Measurements from ENCODE around the gene ARSB.

Gene ARSB

DNA sequence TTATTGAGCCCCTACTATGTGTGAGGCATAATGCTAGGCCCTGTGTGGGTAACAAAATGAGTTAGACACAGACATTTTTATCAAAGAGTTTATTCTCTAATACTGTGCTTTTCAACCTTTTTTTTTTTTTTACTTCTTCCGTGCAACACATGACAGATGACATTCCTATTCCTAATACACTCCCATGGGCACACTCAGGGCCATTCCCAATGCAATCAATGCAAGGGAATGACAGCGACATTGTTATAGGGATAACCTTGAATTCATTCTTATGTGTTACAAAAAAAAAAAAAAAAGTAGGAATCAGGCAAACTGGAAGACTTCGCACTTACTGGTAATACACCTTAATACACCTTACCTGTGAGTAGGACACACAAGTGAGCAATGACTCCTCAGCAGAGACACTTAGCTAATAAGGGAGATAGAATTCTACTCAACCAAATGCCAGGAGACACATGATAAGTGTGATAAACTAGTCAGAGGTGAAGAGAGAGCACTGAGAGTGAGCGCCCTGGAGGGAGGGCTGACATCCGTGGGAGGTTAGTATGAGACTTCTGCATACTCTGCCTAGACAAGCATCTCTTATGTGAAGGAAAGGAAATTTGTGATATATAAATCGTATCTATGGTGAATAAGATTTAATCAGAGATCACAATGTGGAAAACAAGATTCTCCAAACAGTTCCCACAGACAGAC, 21.0 kb upstream of the ARSB start:
- TF ChIP-seq, protein P1, sequence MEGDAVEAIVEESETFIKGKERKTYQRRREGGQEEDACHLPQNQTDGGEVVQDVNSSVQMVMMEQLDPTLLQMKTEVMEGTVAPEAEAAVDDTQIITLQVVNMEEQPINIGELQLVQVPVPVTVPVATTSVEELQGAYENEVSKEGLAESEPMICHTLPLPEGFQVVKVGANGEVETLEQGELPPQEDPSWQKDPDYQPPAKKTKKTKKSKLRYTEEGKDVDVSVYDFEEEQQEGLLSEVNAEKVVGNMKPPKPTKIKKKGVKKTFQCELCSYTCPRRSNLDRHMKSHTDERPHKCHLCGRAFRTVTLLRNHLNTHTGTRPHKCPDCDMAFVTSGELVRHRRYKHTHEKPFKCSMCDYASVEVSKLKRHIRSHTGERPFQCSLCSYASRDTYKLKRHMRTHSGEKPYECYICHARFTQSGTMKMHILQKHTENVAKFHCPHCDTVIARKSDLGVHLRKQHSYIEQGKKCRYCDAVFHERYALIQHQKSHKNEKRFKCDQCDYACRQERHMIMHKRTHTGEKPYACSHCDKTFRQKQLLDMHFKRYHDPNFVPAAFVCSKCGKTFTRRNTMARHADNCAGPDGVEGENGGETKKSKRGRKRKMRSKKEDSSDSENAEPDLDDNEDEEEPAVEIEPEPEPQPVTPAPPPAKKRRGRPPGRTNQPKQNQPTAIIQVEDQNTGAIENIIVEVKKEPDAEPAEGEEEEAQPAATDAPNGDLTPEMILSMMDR (conservative IDR thresholded peaks at IDR 0.05; ENCODE audit: low read depth, low read length), result no peak
- H3K79me2 ChIP-seq (ENCODE audit: insufficient read depth, low read depth), result no peaks in the 10 kb centered on the region

DNA sequence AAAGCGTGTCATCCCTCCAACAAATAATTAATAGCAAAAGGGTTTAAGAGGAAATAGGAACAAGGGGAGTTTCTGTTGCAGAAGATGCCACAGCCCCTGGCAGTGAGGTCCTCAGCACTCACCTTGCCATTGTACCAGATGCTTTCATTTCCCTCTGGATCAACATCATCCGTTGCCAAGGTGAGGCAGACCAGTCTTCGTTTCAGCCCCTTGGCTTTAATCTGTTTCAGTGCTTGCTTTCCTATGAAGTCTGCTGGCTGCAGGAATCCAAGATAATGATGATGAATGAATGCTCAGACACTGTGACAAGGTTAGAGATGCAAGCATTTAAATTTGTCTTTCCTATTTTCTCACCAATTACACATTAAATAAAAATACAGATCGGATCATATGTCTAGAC, 20.0 kb upstream of the ARSB start:
- no peaks in the 10 kb centered on the region for H3K27me3 ChIP-seq (ENCODE audit: insufficient read depth, low read depth)
- H4K20me1 ChIP-seq (ENCODE audit: insufficient read depth), result no peaks in the 10 kb centered on the region
- no peak overlapping the region for H3K4me2 ChIP-seq
- no peak overlapping the region for H3K27ac ChIP-seq
- TF ChIP-seq, protein P1 (conservative IDR thresholded peaks at IDR 0.05; ENCODE audit: low read depth, low read length), result no peak
- H3K4me1 ChIP-seq (ENCODE audit: low read depth, poor library complexity, severe bottlenecking), result no peaks in the 10 kb centered on the region
- no peaks in the 10 kb centered on the region for H3K79me2 ChIP-seq (ENCODE audit: insufficient read depth, low read depth)
- no peak overlapping the region for H3K9ac ChIP-seq
- no peaks in the 10 kb centered on the region for H3K36me3 ChIP-seq (ENCODE audit: insufficient read depth)
- no peak overlapping the region for H2AFZ ChIP-seq (ENCODE audit: low read depth)
- no peak overlapping the region for H3K4me3 ChIP-seq (IDR thresholded peaks at IDR 0.05; ENCODE audit: insufficient read depth, low read depth, low read length)

More for the DNA sequence above, 21.0 kb upstream of the ARSB start:
- Histone ChIP-seq H3K36me3 (ENCODE audit: insufficient read depth) (no peaks in the 10 kb centered on the region), H3K9ac (no peak overlapping the region), H3K4me1 (ENCODE audit: low read depth, poor library complexity, severe bottlenecking) (no peaks in the 10 kb centered on the region), H3K4me3 (IDR thresholded peaks at IDR 0.05; ENCODE audit: insufficient read depth, low read depth, low read length) (no peak overlapping the region), H4K20me1 (ENCODE audit: insufficient read depth) (no peaks in the 10 kb centered on the region), H3K27ac (no peak overlapping the region), H3K4me2 (no peak overlapping the region), H2AFZ (ENCODE audit: low read depth) (no peak overlapping the region), H3K27me3 (ENCODE audit: insufficient read depth, low read depth) (no peaks in the 10 kb centered on the region)

DNA sequence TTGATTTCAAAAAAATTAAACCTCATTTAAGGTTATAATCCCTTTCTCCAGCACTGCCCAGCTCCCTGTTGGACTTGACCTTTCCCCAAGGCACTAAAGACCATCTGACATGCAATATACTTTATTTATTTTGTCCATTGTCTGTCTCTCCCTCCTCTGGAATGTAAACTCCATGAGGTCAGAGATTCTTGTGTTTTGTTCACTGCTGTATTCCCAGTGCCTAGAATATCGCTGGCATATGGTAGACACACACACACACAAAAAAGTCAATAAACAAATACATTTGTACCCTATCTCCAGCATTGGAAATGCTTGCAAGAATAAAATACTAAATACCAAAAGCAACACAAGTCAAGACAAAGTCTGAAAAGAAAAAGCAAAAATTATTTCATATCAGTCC, 17.3 kb upstream of the ARSB start:
- H2AFZ ChIP-seq (ENCODE audit: low read depth), result no peak overlapping the region
- H3K27ac ChIP-seq, result no peak overlapping the region
- no peak overlapping the region for H3K4me3 ChIP-seq (IDR thresholded peaks at IDR 0.05; ENCODE audit: insufficient read depth, low read depth, low read length)
- no peaks in the 10 kb centered on the region for H4K20me1 ChIP-seq (ENCODE audit: insufficient read depth)
- no peaks in the 10 kb centered on the region for H3K79me2 ChIP-seq (ENCODE audit: insufficient read depth, low read depth)
- TF ChIP-seq, protein P1 (conservative IDR thresholded peaks at IDR 0.05; ENCODE audit: low read depth, low read length), result no peak
- no peaks in the 10 kb centered on the region for H3K4me1 ChIP-seq (ENCODE audit: low read depth, poor library complexity, severe bottlenecking)
- H3K27me3 ChIP-seq (ENCODE audit: insufficient read depth, low read depth), result no peaks in the 10 kb centered on the region
- H3K9ac ChIP-seq, result no peak overlapping the region
- H3K4me2 ChIP-seq, result no peak overlapping the region
- no peaks in the 10 kb centered on the region for H3K36me3 ChIP-seq (ENCODE audit: insufficient read depth)

DNA sequence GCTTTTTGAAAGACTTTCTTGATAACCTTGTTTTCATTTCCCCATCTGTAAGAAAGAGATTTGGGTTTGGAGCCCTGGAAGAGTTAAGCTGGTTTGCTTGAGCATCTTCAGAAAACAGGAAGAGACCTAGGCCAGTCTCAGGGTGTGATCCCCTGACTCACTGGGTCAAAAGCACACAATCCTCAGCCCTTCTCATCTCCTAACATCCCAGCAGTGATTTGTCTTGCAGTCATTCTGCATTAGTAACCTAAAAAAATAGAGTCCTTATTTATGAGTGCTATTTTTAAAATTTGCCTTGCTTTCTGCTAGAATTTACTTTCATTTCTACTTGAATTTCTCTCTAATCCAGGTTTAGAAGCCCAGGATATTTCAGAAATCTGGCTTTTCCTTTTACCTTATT, 16.4 kb upstream of the ARSB start:
- no peak overlapping the region for H3K9ac ChIP-seq
- H3K4me2 ChIP-seq, result no peak overlapping the region
- H3K79me2 ChIP-seq (ENCODE audit: insufficient read depth, low read depth), result no peaks in the 10 kb centered on the region
- H3K27me3 ChIP-seq (ENCODE audit: insufficient read depth, low read depth), result no peaks in the 10 kb centered on the region
- no peak overlapping the region for H3K27ac ChIP-seq
- H2AFZ ChIP-seq (ENCODE audit: low read depth), result no peak overlapping the region
- no peak overlapping the region for H3K4me3 ChIP-seq (IDR thresholded peaks at IDR 0.05; ENCODE audit: insufficient read depth, low read depth, low read length)
- no peaks in the 10 kb centered on the region for H4K20me1 ChIP-seq (ENCODE audit: insufficient read depth)
- TF ChIP-seq, protein P1 (conservative IDR thresholded peaks at IDR 0.05; ENCODE audit: low read depth, low read length), result no peak
- no peaks in the 10 kb centered on the region for H3K4me1 ChIP-seq (ENCODE audit: low read depth, poor library complexity, severe bottlenecking)
- H3K36me3 ChIP-seq (ENCODE audit: insufficient read depth), result no peaks in the 10 kb centered on the region
